ENCODE data around the gene GCNT4.

DNA sequence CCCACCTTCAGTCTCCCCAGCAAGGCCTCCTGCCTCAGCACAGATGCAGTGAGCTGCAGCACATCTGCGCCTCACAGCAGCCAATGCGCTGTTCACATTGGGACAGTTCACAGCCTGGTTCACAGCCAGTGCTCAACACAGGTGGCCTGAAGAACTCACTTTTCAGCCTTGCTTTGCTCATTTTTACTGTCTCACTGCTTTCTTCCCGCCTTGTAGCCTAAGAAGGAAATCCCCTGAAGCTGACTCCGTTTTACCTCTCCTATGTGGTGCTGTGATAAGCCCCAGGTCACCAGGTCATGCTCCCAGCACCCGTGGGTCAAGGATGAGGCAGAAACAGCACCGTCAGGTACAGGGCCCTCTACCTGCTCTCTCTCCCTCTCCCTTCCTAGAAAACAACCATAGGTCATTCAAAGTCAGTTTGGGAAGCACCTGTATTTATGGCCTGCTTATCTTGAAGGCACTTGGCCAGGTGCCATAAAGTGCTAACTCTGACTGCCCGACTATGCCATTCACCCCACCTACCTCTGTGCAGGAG lies 1.1 kb downstream of the GCNT4 start:
- TF ChIP-seq, protein P1, sequence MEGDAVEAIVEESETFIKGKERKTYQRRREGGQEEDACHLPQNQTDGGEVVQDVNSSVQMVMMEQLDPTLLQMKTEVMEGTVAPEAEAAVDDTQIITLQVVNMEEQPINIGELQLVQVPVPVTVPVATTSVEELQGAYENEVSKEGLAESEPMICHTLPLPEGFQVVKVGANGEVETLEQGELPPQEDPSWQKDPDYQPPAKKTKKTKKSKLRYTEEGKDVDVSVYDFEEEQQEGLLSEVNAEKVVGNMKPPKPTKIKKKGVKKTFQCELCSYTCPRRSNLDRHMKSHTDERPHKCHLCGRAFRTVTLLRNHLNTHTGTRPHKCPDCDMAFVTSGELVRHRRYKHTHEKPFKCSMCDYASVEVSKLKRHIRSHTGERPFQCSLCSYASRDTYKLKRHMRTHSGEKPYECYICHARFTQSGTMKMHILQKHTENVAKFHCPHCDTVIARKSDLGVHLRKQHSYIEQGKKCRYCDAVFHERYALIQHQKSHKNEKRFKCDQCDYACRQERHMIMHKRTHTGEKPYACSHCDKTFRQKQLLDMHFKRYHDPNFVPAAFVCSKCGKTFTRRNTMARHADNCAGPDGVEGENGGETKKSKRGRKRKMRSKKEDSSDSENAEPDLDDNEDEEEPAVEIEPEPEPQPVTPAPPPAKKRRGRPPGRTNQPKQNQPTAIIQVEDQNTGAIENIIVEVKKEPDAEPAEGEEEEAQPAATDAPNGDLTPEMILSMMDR (IDR thresholded peaks at IDR 0.05; ENCODE audit: extremely low read depth in 1 of 2, insufficient read depth in 1 of 2, low read depth in 1 of 2, low read length in 2 of 2) = no peak
- TF ChIP-seq POLR2A (IDR thresholded peaks at IDR 0.05; ENCODE audit: low read depth, low read length) = no peak
